ENCODE data around the gene SLC8A3.

Gene SLC8A3

GRCh38 chr14:69999261-69999674 lies 189.5 kb downstream of the SLC8A3 start:
- no peak for DNase-seq (ENCODE audit: low read depth in 2 of 2)

- DNase-seq (ENCODE audit: low read depth in 2 of 2) = no peak
Measured at GRCh38 chr14:69997849-69998248, 190.9 kb downstream of the SLC8A3 start.

DNA sequence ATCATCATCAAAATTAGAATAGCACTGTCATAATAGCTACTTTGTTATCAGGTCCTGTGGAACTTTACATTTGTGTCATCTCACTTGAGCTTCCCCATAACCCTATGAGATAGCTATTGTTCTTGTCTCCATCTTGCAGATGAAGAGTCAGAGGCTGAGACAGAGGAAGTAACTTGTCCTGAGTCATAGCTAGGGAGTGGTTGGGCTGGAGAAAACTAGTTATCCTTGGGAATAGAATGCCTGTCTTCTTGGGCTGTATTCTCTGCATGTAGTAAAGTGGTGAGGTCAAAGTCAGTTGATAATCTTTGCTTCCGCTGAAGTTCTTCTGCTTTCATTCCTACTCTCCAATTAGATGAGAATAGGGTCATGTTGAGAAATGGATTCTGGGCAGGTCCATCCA lies 192.5 kb downstream of the SLC8A3 start:
- DNase-seq (ENCODE audit: low read depth in 2 of 2) = no peak
